Hepatocyte (in vitro differentiated cells): ENCODE results near the gene CAPN8. TPM values are rescaled to one million over a fixed set of nuclear protein-coding genes. Genes with fewer than 3 reads are reported as not detected.

Source experiments
- DNase-seq: peaks from one replicate; pipeline ENCODE4 v3.0.0-alpha.2; 2016; ENCODE audit warnings: low spot score
- H2AFZ ChIP-seq: fragments of 200-600 bp; sonication (generic); 2 replicates; pipeline ENCODE4 v1.6.0; 2016; ENCODE audit warnings: antibody characterized with exemption, mild to moderate bottlenecking
- H3K27ac ChIP-seq: fragments of 200-600 bp; sonication (generic); 2 replicates; pipeline ENCODE4 v1.5.1; 2016; ENCODE audit warnings: mild to moderate bottlenecking
- H3K27me3 ChIP-seq: fragments of 200-600 bp; sonication (generic); 2 replicates; pipeline ENCODE4 v1.6.1; 2016
- H3K36me3 ChIP-seq: fragments of 200-600 bp; sonication (generic); replicated peaks from 2 replicates; pipeline ENCODE4 v1.5.1; 2016; ENCODE audit warnings: low read depth; ENCODE audit not compliant: insufficient read depth
- H3K4me1 ChIP-seq: fragments of 200-600 bp; sonication (generic); 2 replicates; pipeline ENCODE4 v1.5.1; 2016; ENCODE audit warnings: mild to moderate bottlenecking, moderate library complexity; ENCODE audit not compliant: insufficient read depth
- H3K4me2 ChIP-seq: fragments of 200-600 bp; sonication (generic); 2 replicates; pipeline ENCODE4 v1.6.0; 2016
- H3K4me3 ChIP-seq: fragments of 200-600 bp; sonication (generic); 2 replicates; pipeline ENCODE4 v1.5.1; 2016; ENCODE audit warnings: mild to moderate bottlenecking
- H3K79me2 ChIP-seq: fragments of 200-600 bp; sonication (generic); 2 replicates; pipeline ENCODE4 v1.6.0; 2017; ENCODE audit warnings: mild to moderate bottlenecking
- H3K9me2 ChIP-seq: fragments of 200-600 bp; sonication (generic); replicated peaks from 2 replicates; pipeline ENCODE4 v1.6.0; 2017; ENCODE audit warnings: mild to moderate bottlenecking; ENCODE audit not compliant: insufficient read depth
- H3K9me3 ChIP-seq: fragments of 200-600 bp; sonication (generic); 2 replicates; pipeline ENCODE4 v1.5.1; 2016; ENCODE audit warnings: low read depth, mild to moderate bottlenecking
- H4K20me1 ChIP-seq: fragments of 200-600 bp; sonication (generic); 2 replicates; pipeline ENCODE4 v1.6.0; 2016; ENCODE audit warnings: mild to moderate bottlenecking; ENCODE audit not compliant: insufficient read depth, poor library complexity, severe bottlenecking
- CTCF ChIP-seq: fragments of 200-600 bp; sonication (generic); IDR thresholded peaks from 2 replicates; pipeline ENCODE4 v1.5.1; 2016; ENCODE audit warnings: antibody characterized with exemption, mild to moderate bottlenecking; ENCODE audit not compliant: poor library complexity
- EZH2 ChIP-seq: fragments of 200-600 bp; sonication (generic); IDR thresholded peaks from 2 replicates; pipeline ENCODE4 v1.6.1; 2016; ENCODE audit warnings: antibody characterized with exemption, mild to moderate bottlenecking, borderline replicate concordance
- EZH2phosphoT487 ChIP-seq: fragments of 200-600 bp; sonication (generic); IDR thresholded peaks from one replicate; pipeline ENCODE4 v1.6.1; 2018; ENCODE audit warnings: antibody characterized with exemption, mild to moderate bottlenecking, low read depth, moderate library complexity; ENCODE audit not compliant: unreplicated experiment, severe bottlenecking
- WGBS: methylation state at CpG from one replicate; pipeline ENCODE4 v1.1.6; 2016; ENCODE audit warnings: low lambda C conversion rate; ENCODE audit errors: missing lambda C conversion rate; 5-methylcytosine and 5-hydroxymethylcytosine counted together
- polyA plus RNA-seq: library from polyadenylated mRNA; unstranded; fragments of >200 nt; fragmentation: Nextera tagmentation; extraction: Ambion mirVana; gene quantifications from 2 replicates; pipeline ENCODE4 v1.2.1, GENCODE V29; 2016
- total RNA-seq: library from RNA; depleted of rRNA; stranded (reverse); fragments of >200 nt; gene quantifications from 2 replicates; pipeline ENCODE4 v1.2.3, GENCODE V29; 2014

CAPN8 gene
- total and polyA plus RNA-seq, 2 experiments from 2014 or later: 16.4 to 18.0 TPM

GRCh38 chr1:223713546-223714420, 48.3 kb upstream of the CAPN8 start:
- no peaks in the 10 kb centered on the region for H3K9me2 ChIP-seq
- H3K4me1 ChIP-seq: peaks cover 43% of the 10 kb centered on the region
- H3K79me2 ChIP-seq: peaks cover 48% of the 10 kb centered on the region
- H3K27me3 ChIP-seq: no peaks in the 10 kb centered on the region
- DNase-seq: no peak
- 60% methylated on average over 7 of the region's 7 CpGs for WGBS
- H3K36me3 ChIP-seq: no peaks in the 10 kb centered on the region
- H4K20me1 ChIP-seq: no peaks in the 10 kb centered on the region
- TF ChIP-seq EZH2 (no peak), EZH2phosphoT487 (no peak), CTCF (no peak)
- no peak overlapping the region for H2AFZ ChIP-seq
- H3K4me2 ChIP-seq: peak overlapping the region; percentile 86
- H3K27ac ChIP-seq: peak overlapping the region; percentile 99
- H3K4me3 ChIP-seq: peak overlapping the region; percentile 82
- no peaks in the 10 kb centered on the region for H3K9me3 ChIP-seq

GRCh38 chr1:223712850-223713474, 47.5 kb upstream of the CAPN8 start:
- no peak for TF ChIP-seq EZH2phosphoT487
- H3K36me3 ChIP-seq: no peaks in the 10 kb centered on the region
- no peaks in the 10 kb centered on the region for H3K27me3 ChIP-seq
- H3K27ac ChIP-seq: peak overlapping the region; percentile 99
- no peaks in the 10 kb centered on the region for H4K20me1 ChIP-seq
- peak overlapping the region; percentile 66 for H2AFZ ChIP-seq
- H3K79me2 ChIP-seq: peaks cover 48% of the 10 kb centered on the region
- H3K9me3 ChIP-seq: no peaks in the 10 kb centered on the region
- H3K4me3 ChIP-seq: peak overlapping the region; percentile 82
- WGBS: 5% methylated on average over 19 of the region's 40 CpGs
- peaks cover 42% of the 10 kb centered on the region for H3K4me1 ChIP-seq
- no peak for DNase-seq
- H3K9me2 ChIP-seq: no peaks in the 10 kb centered on the region
- H3K4me2 ChIP-seq: peak overlapping the region; percentile 86

- 1% methylated on average over 67 of the region's 74 CpGs for WGBS
- Histone ChIP-seq H2AFZ (peak within 1 kb of the TSS; percentile 66), H3K79me2 (peaks cover 45% of the 10 kb centered on the region), H3K4me1 (peaks cover 49% of the 10 kb centered on the region), H3K36me3 (no peaks in the 10 kb centered on the region), H3K9me2 (no peaks in the 10 kb centered on the region), H3K4me3 (peak within 1 kb of the TSS; percentile 82), H3K4me2 (peak within 1 kb of the TSS; percentile 86), H3K27me3 (no peaks in the 10 kb centered on the region), H3K9me3 (no peaks in the 10 kb centered on the region), H3K27ac (peak within 1 kb of the TSS; percentile 99), H4K20me1 (no peaks in the 10 kb centered on the region)
- DNase-seq: peak; percentile 96
- TF ChIP-seq EZH2: no peak
- peak; percentile 63 for TF ChIP-seq CTCF
These were observed 46.8 kb upstream of the CAPN8 start, which contains the start of gene CAPN2 for GRCh38 chr1:223712194-223712849. Gene CAPN2 (plus strand): TSS chr1:223712539. CDS start chr1:223712641, 102 bp downstream.
